Stimulated activated naive CD8-positive, alpha-beta T cell treated with anti-CD3 and anti-CD28 coated beads, Interleukin-15, amount 100 ng/mL, for 72 hours (primary cell): ENCODE measurements around the gene ARHGEF17.

Experiments
- ATAC-seq: fragments of 150-1000 bp; cut with Tn5 transposase; 2 replicates; pipeline ENCODE4 v1.10.0; 2021; ENCODE audit warnings: mild to moderate bottlenecking, moderate library complexity
- DNase-seq, 2 donors: peaks; one replicate each; pipeline ENCODE4 v3.0.0; 2021 to 2022
- H3K27ac Mint-ChIP-seq, 2 donors: one replicate each; pipeline ENCODE4 v1.8.0; 2022; ENCODE audit warnings: mild to moderate bottlenecking in 2 of 2, mixed read lengths in 2 of 2, moderate library complexity in 2 of 2
- H3K27me3 Mint-ChIP-seq: one replicate; pipeline ENCODE4 v1.8.0; 2022; ENCODE audit warnings: mixed read lengths
- H3K4me1 Mint-ChIP-seq: one replicate; pipeline ENCODE4 v1.8.0; 2022; ENCODE audit warnings: mild to moderate bottlenecking, mixed read lengths
- H3K4me3 Mint-ChIP-seq, 2 donors: one replicate each; pipeline ENCODE4 v1.8.0; 2022; ENCODE audit warnings: mild to moderate bottlenecking in 2 of 2, mixed read lengths in 2 of 2, moderate library complexity in 1 of 2
- H3K9me3 Mint-ChIP-seq, 2 donors: one replicate each; pipeline ENCODE4 v1.8.0; 2022; ENCODE audit warnings: mixed read lengths in 2 of 2

The ARHGEF17 gene

GRCh38 chr11:73343076-73343873, 35.2 kb downstream of the ARHGEF17 start:
- Mint-ChIP-seq H3K4me1 (no peaks in the 10 kb centered on the region), H3K27ac (no peak overlapping the region), H3K4me3 (no peak overlapping the region), H3K9me3 (no peaks in the 10 kb centered on the region), H3K27me3 (no peaks in the 10 kb centered on the region)
- peak; percentile 21 for ATAC-seq
- no peak for DNase-seq

- H3K27ac Mint-ChIP-seq = no peak overlapping the region
- H3K27me3 Mint-ChIP-seq = no peaks in the 10 kb centered on the region
- no peak for DNase-seq
- no peak overlapping the region for H3K4me3 Mint-ChIP-seq
- no peaks in the 10 kb centered on the region for H3K9me3 Mint-ChIP-seq
- H3K4me1 Mint-ChIP-seq = no peaks in the 10 kb centered on the region
- ATAC-seq = no peak
These were observed 36.1 kb downstream of the ARHGEF17 start for GRCh38 chr11:73344191-73344607.

GRCh38 chr11:73345481-73346160, 37.5 kb downstream of the ARHGEF17 start:
- ATAC-seq = no peak
- Mint-ChIP-seq H3K4me3 (no peak overlapping the region), H3K4me1 (no peaks in the 10 kb centered on the region), H3K9me3 (no peaks in the 10 kb centered on the region), H3K27ac (peak overlapping the region; percentile 15 to 43), H3K27me3 (no peaks in the 10 kb centered on the region)
- no peak for DNase-seq

- Mint-ChIP-seq H3K27me3 (no peaks in the 10 kb centered on the region), H3K9me3 (no peaks in the 10 kb centered on the region), H3K4me1 (no peaks in the 10 kb centered on the region), H3K4me3 (no peak overlapping the region), H3K27ac (peak overlapping the region in 1 of 2 donors; percentile 32)
- ATAC-seq = no peak
- DNase-seq = no peak
These were observed 38.3 kb downstream of the ARHGEF17 start for GRCh38 chr11:73346186-73346935.

GRCh38 chr11:73347067-73347466, 39.0 kb downstream of the ARHGEF17 start:
- Mint-ChIP-seq H3K4me3 (no peak overlapping the region), H3K4me1 (no peaks in the 10 kb centered on the region), H3K27ac (no peak overlapping the region), H3K9me3 (no peaks in the 10 kb centered on the region), H3K27me3 (no peaks in the 10 kb centered on the region)
- DNase-seq (no peak), ATAC-seq (no peak)

- no peaks in the 10 kb centered on the region for H3K27me3 Mint-ChIP-seq
- H3K4me1 Mint-ChIP-seq = no peaks in the 10 kb centered on the region
- DNase-seq (no peak), ATAC-seq (no peak)
- H3K27ac Mint-ChIP-seq = no peak overlapping the region
- H3K4me3 Mint-ChIP-seq = no peak overlapping the region
- H3K9me3 Mint-ChIP-seq = no peaks in the 10 kb centered on the region
These were observed 40.8 kb downstream of the ARHGEF17 start for GRCh38 chr11:73348838-73349237.

GRCh38 chr11:73349633-73350032, 41.6 kb downstream of the ARHGEF17 start:
- Mint-ChIP-seq H3K4me3 (no peak overlapping the region), H3K27ac (no peak overlapping the region), H3K27me3 (no peaks in the 10 kb centered on the region), H3K4me1 (no peaks in the 10 kb centered on the region), H3K9me3 (no peaks in the 10 kb centered on the region)
- ATAC-seq (no peak), DNase-seq (no peak)

- Mint-ChIP-seq H3K4me1 (no peaks in the 10 kb centered on the region), H3K9me3 (no peaks in the 10 kb centered on the region), H3K4me3 (no peak overlapping the region), H3K27ac (peak overlapping the region in 1 of 2 donors; percentile 61), H3K27me3 (no peaks in the 10 kb centered on the region)
- ATAC-seq (peak; percentile 69), DNase-seq (peak; percentile 60 to 66)
These were observed 43.0 kb downstream of the ARHGEF17 start for GRCh38 chr11:73350908-73351636.

GRCh38 chr11:73353422-73353821, 45.3 kb downstream of the ARHGEF17 start:
- H3K9me3 Mint-ChIP-seq = no peaks in the 10 kb centered on the region
- ATAC-seq = peak; percentile 51

GRCh38 chr11:73355109-73355508, 47.0 kb downstream of the ARHGEF17 start:
- Mint-ChIP-seq H3K27me3 (no peaks in the 10 kb centered on the region), H3K9me3 (no peaks in the 10 kb centered on the region), H3K4me1 (no peaks in the 10 kb centered on the region), H3K27ac (peak overlapping the region in 1 of 2 donors; percentile 81), H3K4me3 (no peak overlapping the region)
- ATAC-seq (no peak), DNase-seq (no peak)

More at GRCh38 chr11:73353422-73353821, 45.3 kb downstream of the ARHGEF17 start:
- Mint-ChIP-seq H3K4me3 (no peak overlapping the region), H3K27me3 (no peaks in the 10 kb centered on the region), H3K27ac (no peak overlapping the region), H3K4me1 (no peaks in the 10 kb centered on the region)
- DNase-seq = no peak

- no peak for DNase-seq
- Mint-ChIP-seq H3K27me3 (no peaks in the 10 kb centered on the region), H3K27ac (peak overlapping the region in 1 of 2 donors; percentile 62), H3K4me3 (no peak overlapping the region), H3K4me1 (no peaks in the 10 kb centered on the region), H3K9me3 (no peaks in the 10 kb centered on the region)
- no peak for ATAC-seq
These were observed 49.1 kb downstream of the ARHGEF17 start for GRCh38 chr11:73356979-73357860.

- Mint-ChIP-seq H3K27ac (no peak overlapping the region), H3K9me3 (no peaks in the 10 kb centered on the region), H3K4me1 (no peaks in the 10 kb centered on the region), H3K4me3 (no peak overlapping the region), H3K27me3 (no peaks in the 10 kb centered on the region)
- ATAC-seq = no peak
- no peak for DNase-seq
These were observed 50.0 kb downstream of the ARHGEF17 start for GRCh38 chr11:73358071-73358470.

- ATAC-seq (no peak), DNase-seq (no peak)
- Mint-ChIP-seq H3K4me1 (no peaks in the 10 kb centered on the region), H3K27me3 (no peaks in the 10 kb centered on the region), H3K9me3 (no peaks in the 10 kb centered on the region), H3K27ac (no peak overlapping the region), H3K4me3 (no peak overlapping the region)
These were observed 51.3 kb downstream of the ARHGEF17 start for GRCh38 chr11:73359341-73359740.

GRCh38 chr11:73359930-73360742, 52.1 kb downstream of the ARHGEF17 start:
- no peaks in the 10 kb centered on the region for H3K27me3 Mint-ChIP-seq
- no peaks in the 10 kb centered on the region for H3K9me3 Mint-ChIP-seq
- H3K4me3 Mint-ChIP-seq = no peak overlapping the region
- no peak overlapping the region for H3K27ac Mint-ChIP-seq
- no peaks in the 10 kb centered on the region for H3K4me1 Mint-ChIP-seq
- ATAC-seq = peak; percentile 46
- peak in 1 of 2 donors; percentile 32 for DNase-seq
